A673 (cell line): Measurements from ENCODE around the gene SKOR1. TPM values are rescaled to one million over a fixed set of nuclear protein-coding genes. Genes with fewer than 3 reads are reported as not detected.

Experiments
- BruUV-seq: library from RNA; stranded (reverse); fragments of 400-500 nt; replicated peaks from 2 replicates; lab custom pipeline; 2021; lab: Mats Ljungman, UMichigan
- CTCF ChIA-PET: fragments of 300-600 bp; sonication (Branson Sonifier 250); formaldehyde crosslinking; loops from one replicate; lab custom pipeline; 2022; ENCODE audit warnings: antibody characterized with exemption; lab: Charles Lee
- POLR2A ChIA-PET: fragments of 300-600 bp; sonication (Branson Sonifier 250); formaldehyde crosslinking; loops from one replicate; lab custom pipeline; 2022; ENCODE audit warnings: antibody characterized with exemption; ENCODE audit not compliant: low non-redundant PET; lab: Charles Lee
- DNase-seq: peaks from one replicate; pipeline ENCODE4 v3.0.0-alpha.2; 2015; ENCODE audit warnings: low spot score
- H3K27ac ChIP-seq: fragments of 200-600 bp; sonication (generic); 2 replicates; pipeline ENCODE4 v1.5.1; 2016; ENCODE audit warnings: mixed run types, low read depth, mild to moderate bottlenecking, mixed read lengths, antibody characterized with exemption, low read length; ENCODE audit not compliant: poor library complexity, severe bottlenecking
- H3K27me3 ChIP-seq: fragments of 200-600 bp; sonication (generic); replicated peaks from 2 replicates; pipeline ENCODE4 v1.6.1; 2017; ENCODE audit warnings: mixed run types, low read depth, mild to moderate bottlenecking, mixed read lengths, antibody characterized with exemption, low read length; ENCODE audit not compliant: insufficient read depth, poor library complexity
- H3K36me3 ChIP-seq: fragments of 200-600 bp; sonication (generic); 2 replicates; pipeline ENCODE4 v1.6.1; 2016; ENCODE audit warnings: mixed run types, mild to moderate bottlenecking, mixed read lengths, antibody characterized with exemption, low read length; ENCODE audit not compliant: insufficient read depth, poor library complexity, severe bottlenecking
- H3K4me1 ChIP-seq: fragments of 200-600 bp; sonication (generic); 2 replicates; pipeline ENCODE4 v1.6.1; 2017; ENCODE audit warnings: mixed run types, mild to moderate bottlenecking, mixed read lengths, antibody characterized with exemption, low read length; ENCODE audit not compliant: insufficient read depth, poor library complexity, severe bottlenecking
- H3K4me3 ChIP-seq: fragments of 200-600 bp; sonication (generic); 2 replicates; pipeline ENCODE4 v1.5.1; 2016; ENCODE audit warnings: low read depth, mixed run types, mild to moderate bottlenecking, mixed read lengths, low read length; ENCODE audit not compliant: poor library complexity, severe bottlenecking
- H3K9me3 ChIP-seq: fragments of 200-600 bp; sonication (generic); 2 replicates; pipeline ENCODE4 v1.6.1; 2016; ENCODE audit warnings: mixed run types, low read depth, mild to moderate bottlenecking, mixed read lengths, antibody characterized with exemption, low read length; ENCODE audit not compliant: poor library complexity, severe bottlenecking
- EZH2 ChIP-seq: fragments of 200-600 bp; sonication (generic); IDR thresholded peaks from 2 replicates; pipeline ENCODE4 v1.6.1; 2017; ENCODE audit warnings: borderline replicate concordance, low read depth, mild to moderate bottlenecking, mixed read lengths, antibody characterized with exemption, low read length; ENCODE audit not compliant: poor library complexity, severe bottlenecking
- intact Hi-C: fragments of 100-400 bp; cut with micrococcal nuclease; formaldehyde crosslinking; loops from one replicate; pipeline ENCODE4 v1.10.0; 2022; ENCODE audit not compliant: unreplicated experiment
- total RNA-seq: library from RNA; stranded (reverse); gene quantifications from 2 replicates; pipeline ENCODE4 v1.2.3, GENCODE V29; 2021
- TF ChIP-seq, protein P1 (sequence below): fragments of 300-800, 200-600 bp; sonication (generic); conservative IDR thresholded peaks from 2 replicates; pipeline ENCODE4 v1.5.1; 2017; ENCODE audit warnings: low read depth, mild to moderate bottlenecking, antibody characterized with exemption, low read length, moderate library complexity, mixed read lengths

Gene SKOR1
- total RNA-seq, 1 experiment from 2014 or later: 0.21 TPM

DNA sequence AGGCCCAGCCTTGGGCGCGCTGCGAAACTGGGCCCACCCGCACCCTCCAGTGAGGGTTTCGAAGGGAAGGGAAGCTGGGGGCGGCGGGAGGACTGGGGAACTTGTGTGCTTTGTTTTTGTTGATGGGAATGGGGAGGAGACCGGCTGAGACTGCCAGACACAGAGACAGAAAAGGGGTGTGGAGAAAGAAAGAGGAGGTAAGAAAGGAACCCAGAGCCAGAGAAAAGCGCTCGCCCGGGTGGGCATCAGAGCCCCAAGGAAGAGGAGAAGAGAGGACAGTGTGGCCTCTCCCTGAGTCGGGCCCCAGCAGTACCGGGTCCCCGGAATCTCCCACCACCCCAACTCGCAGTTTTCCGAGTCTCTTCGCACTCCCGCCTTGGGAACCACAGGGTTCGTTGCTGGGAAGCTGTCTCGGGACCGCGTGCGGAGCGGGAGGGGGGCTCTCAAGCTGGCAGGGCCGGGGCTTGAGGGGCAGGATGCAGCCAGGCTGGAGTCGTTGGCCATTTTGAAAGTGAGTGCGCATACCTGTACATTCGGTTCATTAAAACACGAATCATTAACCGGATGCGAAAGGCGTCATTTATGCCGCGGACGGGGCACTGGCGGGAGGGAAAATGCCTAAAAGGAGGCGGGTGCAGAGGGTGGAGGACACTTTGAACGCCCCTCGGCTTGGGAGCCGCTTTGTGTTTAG lies 3.1 kb downstream of the SKOR1 start:
- no peak overlapping the region for H3K27ac ChIP-seq
- H3K36me3 ChIP-seq: no peaks in the 10 kb centered on the region
- DNase-seq: no peak
- BruUV-seq: no TSS peak
- H3K4me3 ChIP-seq: peak overlapping the region; percentile 18
- POLR2A ChIA-PET: no interaction called here
- H3K4me1 ChIP-seq: peaks cover 23% of the 10 kb centered on the region
- CTCF ChIA-PET: no interaction called here
- intact Hi-C loops: no loop called here
- peak; percentile 15 for TF ChIP-seq EZH2
- TF ChIP-seq, protein P1, sequence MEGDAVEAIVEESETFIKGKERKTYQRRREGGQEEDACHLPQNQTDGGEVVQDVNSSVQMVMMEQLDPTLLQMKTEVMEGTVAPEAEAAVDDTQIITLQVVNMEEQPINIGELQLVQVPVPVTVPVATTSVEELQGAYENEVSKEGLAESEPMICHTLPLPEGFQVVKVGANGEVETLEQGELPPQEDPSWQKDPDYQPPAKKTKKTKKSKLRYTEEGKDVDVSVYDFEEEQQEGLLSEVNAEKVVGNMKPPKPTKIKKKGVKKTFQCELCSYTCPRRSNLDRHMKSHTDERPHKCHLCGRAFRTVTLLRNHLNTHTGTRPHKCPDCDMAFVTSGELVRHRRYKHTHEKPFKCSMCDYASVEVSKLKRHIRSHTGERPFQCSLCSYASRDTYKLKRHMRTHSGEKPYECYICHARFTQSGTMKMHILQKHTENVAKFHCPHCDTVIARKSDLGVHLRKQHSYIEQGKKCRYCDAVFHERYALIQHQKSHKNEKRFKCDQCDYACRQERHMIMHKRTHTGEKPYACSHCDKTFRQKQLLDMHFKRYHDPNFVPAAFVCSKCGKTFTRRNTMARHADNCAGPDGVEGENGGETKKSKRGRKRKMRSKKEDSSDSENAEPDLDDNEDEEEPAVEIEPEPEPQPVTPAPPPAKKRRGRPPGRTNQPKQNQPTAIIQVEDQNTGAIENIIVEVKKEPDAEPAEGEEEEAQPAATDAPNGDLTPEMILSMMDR: no peak
- peaks cover 98% of the 10 kb centered on the region for H3K27me3 ChIP-seq
- no peaks in the 10 kb centered on the region for H3K9me3 ChIP-seq

DNA sequence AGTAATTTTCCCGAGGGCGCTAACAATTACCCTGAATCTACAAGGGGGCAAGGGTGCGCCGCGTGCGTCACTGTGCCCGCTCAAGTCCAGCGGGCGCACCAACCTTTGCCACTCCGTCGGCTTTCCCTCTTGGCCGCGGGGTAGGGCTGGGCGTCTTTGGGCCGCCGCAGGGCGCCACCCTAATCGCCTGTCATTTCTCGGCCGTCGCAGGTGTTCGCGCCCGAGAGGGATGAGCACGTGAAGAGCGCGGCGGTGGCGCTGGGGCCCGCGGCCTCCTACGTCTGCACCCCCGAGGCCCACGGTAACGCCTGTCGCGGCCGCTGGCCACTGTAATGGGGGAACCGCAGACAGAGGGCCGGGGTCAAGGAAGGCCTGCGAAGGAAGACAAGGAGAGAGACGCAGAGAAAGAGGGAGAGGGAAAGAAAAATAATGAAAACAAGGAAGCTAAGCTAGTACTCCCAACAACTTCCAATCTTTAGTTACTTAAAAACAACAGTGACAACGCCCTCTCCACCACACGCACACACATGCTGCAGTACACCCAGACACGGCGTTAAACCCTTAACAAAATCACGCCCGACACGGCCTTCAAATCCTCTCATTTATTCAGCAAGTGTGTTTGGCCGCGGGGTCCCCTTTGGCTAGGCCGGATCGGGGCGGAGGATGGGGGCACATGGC lies 3.8 kb downstream of the SKOR1 start:
- intact Hi-C loops: no loop called here
- DNase-seq: no peak
- Histone ChIP-seq H3K4me1 (peaks cover 18% of the 10 kb centered on the region), H3K27me3 (peaks cover 98% of the 10 kb centered on the region), H3K4me3 (no peak overlapping the region), H3K9me3 (no peaks in the 10 kb centered on the region), H3K27ac (no peak overlapping the region), H3K36me3 (no peaks in the 10 kb centered on the region)
- POLR2A ChIA-PET: no interaction called here
- BruUV-seq: no TSS peak
- CTCF ChIA-PET: no interaction called here
- TF ChIP-seq, protein P1: no peak
- peak; percentile 39 for TF ChIP-seq EZH2

DNA sequence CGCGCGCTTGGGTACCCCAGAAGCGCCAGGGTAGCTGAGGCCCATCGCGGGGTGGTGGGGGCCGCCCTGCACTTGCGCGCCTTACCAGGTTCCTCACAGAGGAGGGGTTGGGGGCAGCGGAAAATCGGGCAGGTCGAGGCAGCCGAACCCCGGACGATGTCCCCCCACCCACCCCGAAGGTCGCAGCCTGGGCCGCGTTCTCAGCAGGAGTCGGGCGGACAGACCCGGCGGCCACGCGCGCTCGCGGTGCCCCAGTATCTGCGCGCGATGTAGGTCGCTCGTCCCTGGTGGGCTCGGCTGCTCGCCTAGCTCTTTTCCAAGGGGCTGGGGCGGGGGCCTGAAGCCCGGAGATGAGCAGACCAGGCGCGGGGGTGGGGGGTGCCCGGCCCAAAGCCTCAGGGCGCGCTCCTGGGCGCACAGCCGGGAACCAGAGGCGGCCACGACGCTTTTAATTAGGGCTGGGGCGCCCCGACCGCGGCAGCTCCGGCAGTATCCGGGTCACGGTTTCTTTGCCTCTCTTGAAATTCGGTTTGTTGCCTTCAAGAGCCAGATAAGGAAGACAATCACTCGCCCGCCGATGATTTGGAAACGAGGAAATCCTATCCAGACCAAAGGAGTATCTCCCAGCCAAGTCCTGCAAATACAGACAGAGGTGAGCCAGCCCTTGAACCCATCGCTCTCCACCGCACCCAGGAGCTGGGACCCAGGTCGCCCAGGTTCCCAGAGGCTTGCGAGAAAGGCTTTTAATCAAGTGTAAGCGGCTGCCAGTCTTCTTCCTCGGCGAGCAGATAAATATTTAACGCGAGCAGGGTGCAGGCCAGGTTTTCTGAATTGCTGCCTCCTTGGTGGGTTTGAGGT lies 4.6 kb downstream of the SKOR1 start:
- Histone ChIP-seq H3K27ac (no peak overlapping the region), H3K9me3 (no peaks in the 10 kb centered on the region), H3K36me3 (no peaks in the 10 kb centered on the region), H3K4me3 (no peak overlapping the region), H3K27me3 (peaks cover 98% of the 10 kb centered on the region), H3K4me1 (peaks cover 17% of the 10 kb centered on the region)
- BruUV-seq: no TSS peak
- intact Hi-C loops: loop anchor here (5.0 to 10.0 kb wide), 2 partner anchors 328 to 455 kb away; no protein-coding TSS in a partner anchor
- no peak for TF ChIP-seq EZH2
- TF ChIP-seq, protein P1: no peak
- POLR2A ChIA-PET: no interaction called here
- no peak for DNase-seq
- CTCF ChIA-PET: no interaction called here
